SU-DHL-6 (cell line): ENCODE data around the gene DYNLT2B.

Experiments used
- EZH2phosphoT487 ChIP-seq: fragments of 200-600 bp; sonication (generic), shearing (Covaris generic); conservative IDR thresholded peaks from 2 replicates; pipeline ENCODE4 v1.6.1; 2018; ENCODE audit warnings: mild to moderate bottlenecking, antibody characterized with exemption, low read length, moderate library complexity, mixed read lengths
- TF ChIP-seq, protein P1 (sequence below): fragments of 200-600 bp; sonication (generic); IDR thresholded peaks from one replicate; pipeline ENCODE4 v1.5.1; 2017; ENCODE audit warnings: antibody characterized with exemption, mild to moderate bottlenecking, low read length, moderate library complexity; ENCODE audit not compliant: insufficient read depth, poor library complexity, severe bottlenecking

DNA sequence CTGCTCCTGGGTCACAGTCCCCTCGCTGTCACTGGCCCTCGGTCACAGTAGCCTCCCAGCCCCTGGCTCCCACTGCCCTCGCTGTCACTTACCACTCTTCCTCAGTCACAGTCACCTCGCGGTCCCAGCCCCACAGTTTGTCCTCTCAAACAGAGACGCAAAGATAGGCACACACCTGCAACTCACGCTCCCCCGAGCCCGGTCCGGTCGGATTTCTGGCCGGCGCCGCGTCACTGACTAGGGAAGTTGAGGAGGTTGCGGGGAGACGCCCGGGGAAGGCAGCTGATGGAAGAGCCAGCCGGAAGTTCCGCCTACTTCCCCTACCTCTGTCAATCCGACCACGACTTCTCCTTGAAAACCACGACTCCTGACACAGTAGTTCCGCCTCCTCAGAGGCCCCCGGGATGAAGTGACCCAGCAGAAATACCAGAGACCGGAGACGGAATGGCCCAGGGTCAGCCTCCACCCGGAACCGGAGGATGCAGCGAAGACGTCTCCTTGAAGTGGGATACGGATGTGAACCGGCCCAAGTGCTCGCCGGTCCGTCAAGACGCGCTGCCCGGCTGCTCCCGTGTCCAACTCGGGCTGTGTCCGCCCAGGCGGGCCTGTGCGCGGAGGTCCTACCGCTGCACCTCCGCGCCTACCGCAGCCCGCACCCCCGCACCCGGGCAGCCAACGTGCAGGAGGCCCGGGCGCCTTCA is 30.4 kb downstream of the DYNLT2B start, which contains the start of gene PCYT1A:
- TF ChIP-seq, protein P1, sequence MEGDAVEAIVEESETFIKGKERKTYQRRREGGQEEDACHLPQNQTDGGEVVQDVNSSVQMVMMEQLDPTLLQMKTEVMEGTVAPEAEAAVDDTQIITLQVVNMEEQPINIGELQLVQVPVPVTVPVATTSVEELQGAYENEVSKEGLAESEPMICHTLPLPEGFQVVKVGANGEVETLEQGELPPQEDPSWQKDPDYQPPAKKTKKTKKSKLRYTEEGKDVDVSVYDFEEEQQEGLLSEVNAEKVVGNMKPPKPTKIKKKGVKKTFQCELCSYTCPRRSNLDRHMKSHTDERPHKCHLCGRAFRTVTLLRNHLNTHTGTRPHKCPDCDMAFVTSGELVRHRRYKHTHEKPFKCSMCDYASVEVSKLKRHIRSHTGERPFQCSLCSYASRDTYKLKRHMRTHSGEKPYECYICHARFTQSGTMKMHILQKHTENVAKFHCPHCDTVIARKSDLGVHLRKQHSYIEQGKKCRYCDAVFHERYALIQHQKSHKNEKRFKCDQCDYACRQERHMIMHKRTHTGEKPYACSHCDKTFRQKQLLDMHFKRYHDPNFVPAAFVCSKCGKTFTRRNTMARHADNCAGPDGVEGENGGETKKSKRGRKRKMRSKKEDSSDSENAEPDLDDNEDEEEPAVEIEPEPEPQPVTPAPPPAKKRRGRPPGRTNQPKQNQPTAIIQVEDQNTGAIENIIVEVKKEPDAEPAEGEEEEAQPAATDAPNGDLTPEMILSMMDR: no peak
- no peak for TF ChIP-seq EZH2phosphoT487
